Testis (tissue), 2 donors: ENCODE results near the gene MSL3.

ENCODE experiments used
- CTCF ChIP-seq, 3 experiments: fragments of 450-650 bp in 2 of 3; fragments of 200-600 bp in 1 of 3; sonication (generic) in 1 of 3; IDR thresholded peaks; one replicate each; pipeline ENCODE4 v1.5.1; 2016 to 2019; ENCODE audit warnings: antibody characterized with exemption in 3 of 3, mild to moderate bottlenecking in 2 of 3, moderate library complexity in 1 of 3
- POLR2A ChIP-seq: fragments of 450-650 bp; IDR thresholded peaks from one replicate; pipeline ENCODE4 v1.6.1; 2017; ENCODE audit warnings: antibody characterized with exemption, mild to moderate bottlenecking, moderate library complexity

- TF ChIP-seq CTCF (IDR thresholded peaks at IDR 0.05) (no peak), POLR2A (no peak)
Observed at GRCh38 chrX:11725631-11726442, 32.2 kb upstream of the MSL3 start.
